K562 (cell line): ENCODE data around the gene SPHK2. TPM values are rescaled to one million over a fixed set of nuclear protein-coding genes. Genes with fewer than 3 reads are reported as not detected.

ENCODE experiments used
- ATAC-seq: fragments of 200-7000 bp; cut with Tn5 transposase; 3 replicates; pipeline ENCODE4 v1.9.1; 2020; ENCODE audit warnings: moderate library complexity
- BruUV-seq: library from RNA; stranded (reverse); fragments of 400-500 nt; replicated peaks from 2 replicates; lab custom pipeline; 2021; lab: Mats Ljungman, UMichigan
- CTCF ChIA-PET: fragments of 300-600 bp; formaldehyde crosslinking; extraction: SDS; loops from one replicate; lab custom pipeline; 2021; ENCODE audit warnings: low intra/inter-chr PET ratio; lab: Yijun Ruan, JAX
- POLR2A ChIA-PET: fragments of 300-600, 350-650 bp; sonication (Branson Sonifier 250); formaldehyde crosslinking; extraction: SDS; loops from one replicate; lab custom pipeline; 2021; ENCODE audit warnings: antibody characterized with exemption, inconsistent platforms; lab: Yijun Ruan, JAX
- DNase-seq, 4 experiments: peaks; one replicate each; pipeline versions ENCODE4 v3.0.0 to v3.0.0-alpha.2; 2011 to 2018; ENCODE audit warnings: low spot score in 3 of 4, mixed read lengths in 3 of 4; ENCODE audit errors: extremely low read depth in 1 of 4
- FAIRE-seq: peaks from 2 replicates; lab custom pipeline; 2011; peaks lifted over from hg19 to GRCh38; lab: Jason Lieb, UNC
- H2AFZ ChIP-seq: 2 replicates; pipeline ENCODE4 v1.6.0; 2011; ENCODE audit warnings: low read depth, low read length, control low read depth, inconsistent platforms
- H3K27ac ChIP-seq: fragments of 200-600 bp; 3 replicates; pipeline ENCODE4 v1.8.0; 2011; ENCODE audit warnings: low read depth, mild to moderate bottlenecking, control low read depth, inconsistent platforms, low read length, moderate library complexity, mixed read lengths; ENCODE audit errors: extremely low read depth
- H3K27me3 ChIP-seq, 2 experiments: fragments of 300-600 bp in 1 of 2; 2 replicates in 1 of 2; 3 replicates in 1 of 2; pipeline versions ENCODE4 v1.6.0 to v1.8.0; 2011; ENCODE audit warnings: inconsistent platforms in 2 of 2, low read length in 2 of 2, mild to moderate bottlenecking in 1 of 2, mixed read lengths in 1 of 2, moderate library complexity in 1 of 2; ENCODE audit not compliant: control insufficient read depth in 2 of 2, insufficient read depth in 2 of 2
- H3K36me3 ChIP-seq: fragments of 300-600 bp; 3 replicates; pipeline ENCODE4 v1.8.0; 2011; ENCODE audit warnings: mild to moderate bottlenecking, low read length, inconsistent platforms; ENCODE audit not compliant: control insufficient read depth, insufficient read depth
- H3K4me1 ChIP-seq, 2 experiments: fragments of 200-600 bp in 1 of 2; replicated peaks in 1 of 2; 2 replicates in 1 of 2; 3 replicates in 1 of 2; pipeline versions ENCODE4 v1.5.1 to v1.8.0; 2011; ENCODE audit warnings: inconsistent platforms in 2 of 2, low read length in 2 of 2, mild to moderate bottlenecking in 1 of 2, mixed read lengths in 1 of 2, moderate library complexity in 1 of 2; ENCODE audit not compliant: control insufficient read depth in 2 of 2, insufficient read depth in 2 of 2
- H3K4me2 ChIP-seq: 2 replicates; pipeline ENCODE4 v1.6.1; 2011; ENCODE audit warnings: low read length, control low read depth, inconsistent platforms, mixed read lengths; ENCODE audit not compliant: insufficient read depth
- H3K4me3 ChIP-seq: fragments of 200-600 bp; sonication (generic), shearing (Covaris generic); 2 replicates; pipeline ENCODE4 v1.5.1; 2016; ENCODE audit warnings: control low read depth, inconsistent platforms
- H3K79me2 ChIP-seq: fragments of 200-600 bp; 3 replicates; pipeline ENCODE4 v1.8.0; 2011; ENCODE audit warnings: low read length, inconsistent platforms; ENCODE audit not compliant: control insufficient read depth, insufficient read depth
- H3K9ac ChIP-seq, 2 experiments: 2 replicates each; pipeline versions ENCODE4 v1.6.0 to v1.6.1; 2011; ENCODE audit warnings: low read depth in 2 of 2, low read length in 2 of 2, control low read depth in 1 of 2, inconsistent platforms in 1 of 2, mild to moderate bottlenecking in 1 of 2, mixed read lengths in 1 of 2; ENCODE audit not compliant: insufficient read depth in 1 of 2
- H3K9me1 ChIP-seq: one replicate; pipeline ENCODE4 v1.6.0; 2011; ENCODE audit warnings: inconsistent platforms, mild to moderate bottlenecking, low read length, moderate library complexity; ENCODE audit not compliant: control insufficient read depth, insufficient read depth
- H3K9me3 ChIP-seq: replicated peaks from 2 replicates; pipeline ENCODE4 v1.5.1; 2011; ENCODE audit warnings: low read depth, low read length, inconsistent platforms; ENCODE audit not compliant: control insufficient read depth, insufficient read depth
- H4K20me1 ChIP-seq: replicated peaks from 2 replicates; pipeline ENCODE4 v1.6.1; 2011; ENCODE audit warnings: low read length, inconsistent platforms, mixed read lengths; ENCODE audit not compliant: control insufficient read depth, insufficient read depth
- ARHGAP35 ChIP-seq: fragments of 450-650 bp; IDR thresholded peaks from 2 replicates; pipeline ENCODE4 v1.6.1; 2018; ENCODE audit not compliant: partially characterized antibody
- ARID1B ChIP-seq: fragments of 450-650 bp; IDR thresholded peaks from 2 replicates; pipeline ENCODE4 v1.6.1; 2016; ENCODE audit warnings: antibody characterized with exemption, mild to moderate bottlenecking, inconsistent platforms
- ATF3 ChIP-seq, 2 experiments: fragments of 450-650 bp in 1 of 2; sonication (generic) in 1 of 2; formaldehyde crosslinking in 1 of 2; IDR thresholded peaks in 1 of 2; conservative IDR thresholded peaks in 1 of 2; 2 replicates each; pipeline versions ENCODE4 v1.6.1 to v1.8.1; 2016 to 2023; ENCODE audit warnings: mild to moderate bottlenecking in 2 of 2, moderate library complexity in 2 of 2, inconsistent platforms in 1 of 2, missing genetic modification reagents in 1 of 2
- CBFA2T3 ChIP-seq: fragments of 450-650 bp; IDR thresholded peaks from 2 replicates; pipeline ENCODE4 v1.6.1; 2017
- CEBPG ChIP-seq, 3 experiments: fragments of 200-800 bp in 1 of 3; sonication (Bioruptor generic) in 1 of 3; sonication (generic) in 1 of 3; formaldehyde crosslinking in 1 of 3; IDR thresholded peaks in 2 of 3; conservative IDR thresholded peaks in 1 of 3; 2 replicates each; pipeline versions ENCODE4 v1.6.1 to v1.8.0; 2016 to 2022; ENCODE audit warnings: missing compliant biosample characterization in 2 of 3, missing genetic modification characterization in 2 of 3, mild to moderate bottlenecking in 1 of 3, missing genetic modification reagents in 1 of 3
- ESRRB ChIP-seq: fragments of 250-450 bp; sonication (Bioruptor Pico); IDR thresholded peaks from 2 replicates; pipeline ENCODE4 v1.5.0; 2020; ENCODE audit warnings: mild to moderate bottlenecking, moderate library complexity, borderline replicate concordance
- MAFK ChIP-seq: IDR thresholded peaks from 2 replicates; pipeline ENCODE4 v1.6.1; 2011; ENCODE audit warnings: low read length, improper control_type of control experiment
- NR2C2 ChIP-seq, 2 experiments: fragments of 200-800 bp in 1 of 2; sonication (Bioruptor generic) in 1 of 2; sonication (generic) in 1 of 2; formaldehyde crosslinking in 1 of 2; IDR thresholded peaks; 2 replicates each; pipeline versions ENCODE4 v1.6.1 to v1.8.0; 2016 to 2022; ENCODE audit warnings: mild to moderate bottlenecking in 1 of 2, missing compliant biosample characterization in 1 of 2, missing genetic modification characterization in 1 of 2, missing genetic modification reagents in 1 of 2
- RBM34 ChIP-seq: fragments of 200-400 bp; formaldehyde crosslinking; IDR thresholded peaks from 2 replicates; pipeline ENCODE4 v1.6.1; 2018; ENCODE audit warnings: low read length, borderline replicate concordance; ENCODE audit not compliant: insufficient read depth
- RNF2 ChIP-seq: sonication (generic); IDR thresholded peaks from 2 replicates; pipeline ENCODE4 v1.6.1; 2016
- TOE1 ChIP-seq, 2 experiments: fragments of 450-650 bp in 1 of 2; sonication (generic) in 1 of 2; formaldehyde crosslinking in 1 of 2; IDR thresholded peaks; 2 replicates each; pipeline versions ENCODE4 v1.7.1 to v1.8.0; 2016 to 2022; ENCODE audit warnings: borderline replicate concordance in 2 of 2, mild to moderate bottlenecking in 2 of 2, antibody characterized with exemption in 1 of 2, inconsistent platforms in 1 of 2, low read depth in 1 of 2, missing genetic modification reagents in 1 of 2, moderate library complexity in 1 of 2
- ZFPM2 ChIP-seq: fragments of 250-450 bp; sonication (Bioruptor Pico); IDR thresholded peaks from 2 replicates; pipeline ENCODE4 v1.5.1; 2022; ENCODE audit warnings: mild to moderate bottlenecking
- ZKSCAN1 ChIP-seq: fragments of 150-350 bp; IDR thresholded peaks from 2 replicates; pipeline ENCODE4 v1.6.1; 2016; ENCODE audit warnings: low read depth, low read length
- ZSCAN29 ChIP-seq: fragments of 450-650 bp; IDR thresholded peaks from 2 replicates; pipeline ENCODE4 v1.6.1; 2017
- WGBS: fragments of 100-300 bp; shearing (Covaris generic); methylation state at CpG from one replicate; pipeline ENCODE4 v1.1.6; 2016; ENCODE audit warnings: low coverage, mixed read lengths; ENCODE audit not compliant: insufficient coverage; ENCODE audit errors: missing lambda C conversion rate; 5-methylcytosine and 5-hydroxymethylcytosine counted together
- in situ Hi-C: fragments of 300-500 bp; cut with MboI; formaldehyde crosslinking; loops from 4 replicates; pipeline ENCODE4 v1.15.0; 2018; ENCODE audit warnings: inconsistent platforms, mixed read lengths
- intact Hi-C: fragments of 100-400 bp; cut with micrococcal nuclease; formaldehyde crosslinking; loops from 2 replicates; pipeline ENCODE4 v1.14.2; 2022
- polyA plus RNA-seq, 8 experiments: library from polyadenylated mRNA; depleted of rRNA in 4 of 8; stranded (reverse) in 5 of 8; unstranded in 3 of 8; fragments of >200 nt; fragmentation: Nextera tagmentation in 2 of 8; fragmentation: Illumina TruSeq in 1 of 8; extraction: Ambion mirVana in 2 of 8; extraction: Trizol in 1 of 8; gene quantifications; 2 replicates each; pipeline versions ENCODE4 v1.2.1 to v1.2.3, GENCODE V29; 2011 to 2014; ENCODE audit warnings: inconsistent platforms in 1 of 8, missing spikeins in 1 of 8
- total RNA-seq, 7 experiments: library from RNA; depleted of rRNA in 6 of 7; stranded (reverse); fragments of >200 nt in 6 of 7; fragmentation: Illumina TruSeq in 2 of 7; extraction: Trizol in 2 of 7; gene quantifications; 2 replicates each; pipeline versions ENCODE4 v1.2.1 to v1.2.3, GENCODE V29; 2011 to 2021; ENCODE audit warnings: low replicate concordance in 1 of 7

Gene SPHK2
- total and polyA plus RNA-seq, 9 of the 15 experiments (the other 6 are each of a cell fraction or from before 2014, with no cell fraction given): 0.10 to 15.2 (median 2.9) TPM

GRCh38 chr19:48650974-48651682, 31.8 kb downstream of the SPHK2 start:
- Histone ChIP-seq H2AFZ (peak overlapping the region; percentile 24), H3K9me1 (no peaks in the 10 kb centered on the region), H3K4me3 (no peak overlapping the region), H3K4me2 (no peak overlapping the region), H3K4me1 (peaks cover 21 to 62% of the 10 kb centered on the region in 2 experiments), H3K79me2 (no peaks in the 10 kb centered on the region), H3K27ac (no peak overlapping the region), H4K20me1 (no peaks in the 10 kb centered on the region), H3K9me3 (no peaks in the 10 kb centered on the region), H3K36me3 (no peaks in the 10 kb centered on the region), H3K27me3 (no peaks in the 10 kb centered on the region), H3K9ac (peak overlapping the region in 1 of 2 experiments; percentile 61; a peak in 1 of 4 replicates)
- ChIA-PET CTCF (interaction anchor here (0.6 kb wide), 1 partner anchor 133 kb away, joined by 6 read pairs; no protein-coding TSS in a partner anchor), POLR2A (interaction anchor here (0.7 kb wide), 1 partner anchor 90 kb away, joined by 3 read pairs; no protein-coding TSS in a partner anchor)
- intact Hi-C loops (no loop called here), in situ Hi-C loops (no loop called here)
- 42% methylated on average over 12 of the region's 12 CpGs for WGBS
- BruUV-seq: no TSS peak
- DNase-seq: peak in 2 of 4 experiments; percentile 21 to 55
- peak; percentile 65 for FAIRE-seq
- ATAC-seq: no peak
- TF ChIP-seq RNF2 (no peak), CEBPG (CRISPR knock-in tag; IDR thresholded peaks at IDR 0.05) (0 out of 2 replicates have a peak, but pooled peaks have one; percentile 7), CEBPG (tag; conservative IDR thresholded peaks at IDR 0.05 in 1 of 2, IDR thresholded peaks at IDR 0.05 in 1 of 2) (no peak), ZSCAN29 (no peak), ESRRB (CRISPR knock-in tag) (no peak), ARID1B (no peak), MAFK (no peak), ATF3 (IDR thresholded peaks at IDR 0.05) (peak; percentile 2; the same call in 1 of the 2 replicates), ATF3 (CRISPR knock-in tag; conservative IDR thresholded peaks at IDR 0.05) (no peak), CBFA2T3 (0 out of 2 replicates have a peak, but pooled peaks have one; percentile 8), ZFPM2 (no peak), ARHGAP35 (no peak), NR2C2 (CRISPR knock-in tag; IDR thresholded peaks at IDR 0.05) (no peak), NR2C2 (tag; IDR thresholded peaks at IDR 0.05) (no peak), ZKSCAN1 (no peak), RBM34 (no peak), TOE1 (IDR thresholded peaks at IDR 0.05; ENCODE audit: borderline replicate concordance) (no peak), TOE1 (CRISPR knock-in tag; IDR thresholded peaks at IDR 0.05; ENCODE audit: borderline replicate concordance, low read depth) (no peak)
